ENCODE measurements around the gene LPIN1. TPM values are rescaled to one million over a fixed set of nuclear protein-coding genes. Genes with fewer than 3 reads are reported as not detected.
A peak's percentile ranks its signal among the peaks of the same experiment; 100 is the strongest.

LPIN1 gene
- total and polyA plus RNA-seq, 2 of the 8 experiments (the other 6 are each of a cell fraction or from before 2014, with no cell fraction given): 4.3 to 9.8 TPM

DNA sequence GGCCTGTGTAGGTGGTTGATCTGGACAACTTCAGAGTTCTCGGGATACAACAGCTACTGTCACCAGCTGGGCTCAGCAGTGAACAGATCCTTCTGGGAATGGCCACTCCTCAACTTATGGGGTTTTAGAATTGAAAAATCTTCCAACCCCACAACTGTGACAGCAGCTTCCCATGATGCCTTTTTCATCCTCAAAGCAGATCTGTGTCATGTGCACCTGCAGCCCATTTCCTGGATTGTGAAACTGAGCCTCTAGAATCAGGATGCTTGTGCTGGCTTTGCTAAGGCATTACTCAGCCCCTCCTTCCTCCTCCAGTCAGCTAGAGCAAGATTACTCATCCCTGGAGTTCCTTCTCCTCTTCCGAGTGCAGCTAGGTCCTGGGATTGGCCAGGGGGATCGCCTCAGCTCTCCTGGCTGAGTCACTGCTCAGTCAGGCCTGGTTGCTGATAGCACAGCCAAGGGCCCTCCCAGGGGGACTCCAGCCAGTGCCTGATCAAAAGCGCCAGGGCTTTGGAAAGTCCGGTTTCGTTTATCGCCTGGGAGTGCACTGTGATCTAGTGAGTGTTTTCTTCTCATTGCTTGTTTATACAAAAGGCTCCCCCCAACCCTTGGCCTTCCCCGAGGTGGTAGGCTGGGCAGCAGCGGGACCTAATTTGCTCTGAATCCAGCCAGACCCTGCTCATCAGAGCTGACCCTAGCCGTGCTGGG lies 2.4 kb upstream of the LPIN1 start:
- Histone ChIP-seq H4K8ac (ENCODE audit: extremely low read depth, insufficient read depth, low read length) (no peak overlapping the region), H4K5ac (ENCODE audit: insufficient read length, low read depth, low read length) (no peak overlapping the region), H3K27ac (ENCODE audit: low read depth, low read length) (no peak overlapping the region), H2AFZ (ENCODE audit: low read length) (no peak overlapping the region), H3K18ac (ENCODE audit: extremely low read depth, low read length) (peak overlapping the region; percentile 24), H3K14ac (ENCODE audit: insufficient read length) (no peak overlapping the region), H3K79me2 (ENCODE audit: control insufficient read depth in 1 of 2, insufficient read depth in 2 of 2, low read length in 2 of 2) (peaks cover 0 to 8% of the 10 kb centered on the region in 2 experiments; a peak in 1 of 4 replicates), H4K20me1 (replicated peaks in 1 of 2; ENCODE audit: control insufficient read depth in 1 of 2, insufficient read depth in 2 of 2, low read length in 2 of 2) (no peaks in the 10 kb centered on the region), H4K91ac (replicated peaks; ENCODE audit: insufficient read length, low read length) (no peak overlapping the region), H2AK5ac (ENCODE audit: low read depth, low read length) (no peak overlapping the region), H2BK5ac (ENCODE audit: low read depth, low read length) (peak overlapping the region; percentile 90; the same call in 1 of the 2 replicates), H3K27me3 (replicated peaks in 1 of 4; ENCODE audit: control insufficient read depth in 3 of 4, extremely low read depth in 1 of 4, insufficient read depth in 3 of 4, low read length in 3 of 4) (peaks cover 0 to 5% (median 0%) of the 10 kb centered on the region in 4 experiments; a peak in 2 of 7 replicates), H3K4ac (replicated peaks; ENCODE audit: insufficient read length, low read depth, low read length) (no peak overlapping the region), H3K4me3 (ENCODE audit: extremely low read depth in 1 of 4, insufficient read depth in 2 of 4, low read depth in 3 of 4, low read length in 4 of 4) (no peak overlapping the region), H3K79me1 (ENCODE audit: low read depth, low read length) (no peaks in the 10 kb centered on the region; the same call in 1 of the 2 replicates), H3K23ac (ENCODE audit: insufficient read length) (no peak overlapping the region), H2BK15ac (ENCODE audit: low read length) (no peak overlapping the region), H3K36me3 (ENCODE audit: control insufficient read depth in 2 of 4, insufficient read depth in 4 of 4, low read length in 3 of 4) (no peaks in the 10 kb centered on the region), H2BK120ac (replicated peaks; ENCODE audit: low read depth, low read length) (no peak overlapping the region), H3K56ac (replicated peaks; ENCODE audit: insufficient read length, low read depth, low read length) (no peak overlapping the region), H3K4me2 (ENCODE audit: insufficient read depth in 1 of 2, low read depth in 2 of 2, low read length in 2 of 2) (peak overlapping the region in 1 of 2 experiments; percentile 31; a peak in 2 of 4 replicates), H3K9ac (replicated peaks in 1 of 4; ENCODE audit: extremely low read depth in 1 of 4, low read depth in 3 of 4, low read length in 3 of 4) (no peak overlapping the region), H3K9me3 (ENCODE audit: insufficient read depth in 2 of 2, low read depth in 1 of 2, low read length in 1 of 2) (no peaks in the 10 kb centered on the region), H3K4me1 (replicated peaks in 1 of 4; ENCODE audit: control insufficient read depth in 3 of 4, insufficient read depth in 4 of 4, low read length in 3 of 4) (peaks cover 6 to 33% (median 22%) of the 10 kb centered on the region in 4 experiments), H2BK20ac (ENCODE audit: low read length) (peak overlapping the region; percentile 95; the same call in 1 of the 2 replicates), H2BK12ac (ENCODE audit: low read depth, low read length) (peak overlapping the region; percentile 41; the same call in 1 of the 2 replicates), H3K23me2 (ENCODE audit: low read depth, low read length) (peaks cover 4% of the 10 kb centered on the region)
- DNase-seq (ENCODE audit: low read depth in 1 of 2, low spot score in 2 of 2) (peak; percentile 64 to 81), FAIRE-seq (no peak)
- WGBS, 2 experiments (ENCODE audit: extremely low coverage in 1 of 2, insufficient coverage in 1 of 2, insufficient read length in 1 of 2, insufficient replicate concordance in 2 of 2, low coverage in 1 of 2, low lambda C conversion rate in 2 of 2, missing lambda C conversion rate in 1 of 2): 65% methylated on average over 10 of the region's 10 CpGs; no CpG with 5 or more reads in 1 of the 2 experiments
- ChIA-PET CTCF (ENCODE audit: partially characterized antibody) (interaction anchor here (0.6 to 10.4 kb wide), 33 partner anchors 9 to 1757 kb away, joined by 3 to 217 read pairs (median 5); partner anchors contain the start of gene NTSR2), POLR2A (ENCODE audit: partially characterized antibody) (interaction anchor here (1.4 to 2.6 kb wide), 3 partner anchors 8 to 973 kb away, joined by 5 to 6 read pairs (median 6); partner anchors contain the start of gene TRIB2)
- TF ChIP-seq TAF1 (IDR thresholded peaks at IDR 0.05; ENCODE audit: low read depth, low read length): 0 out of 2 replicates have a peak, but pooled peaks have one; percentile 18
- TF ChIP-seq RXRA (IDR thresholded peaks at IDR 0.05; ENCODE audit: insufficient read depth, low read depth, low read length): no peak
- TF ChIP-seq EP300 (IDR thresholded peaks at IDR 0.05; ENCODE audit: borderline replicate concordance in 1 of 2, low read depth in 2 of 2, low read length in 2 of 2): 0 out of 3 replicates have a peak, but pooled peaks of 1 of the 2 experiments have one; percentile 6
- no peak for TF ChIP-seq SRF (IDR thresholded peaks at IDR 0.05; ENCODE audit: low read depth, low read length)
- no peak for TF ChIP-seq YY1 (IDR thresholded peaks at IDR 0.05; ENCODE audit: low read depth, low read length)
- TF ChIP-seq POU5F1 (IDR thresholded peaks at IDR 0.05; ENCODE audit: low read depth, low read length): 0 out of 2 replicates have a peak, but pooled peaks have one; percentile 12
- peak; percentile 87 for TF ChIP-seq BACH1 (IDR thresholded peaks at IDR 0.05; ENCODE audit: low read length)
- TF ChIP-seq TBP (IDR thresholded peaks at IDR 0.05; ENCODE audit: low read depth, low read length): no peak
- 0 out of 2 replicates have a peak, but pooled peaks have one; percentile 47 for TF ChIP-seq SP1 (IDR thresholded peaks at IDR 0.05; ENCODE audit: low read depth, low read length)
- TF ChIP-seq JUND (IDR thresholded peaks at IDR 0.05; ENCODE audit: low read length): peak; percentile 92
- TF ChIP-seq SAP30 (IDR thresholded peaks at IDR 0.05; ENCODE audit: insufficient read depth, insufficient replicate concordance, low read length): no peak
- TF ChIP-seq TCF12 (IDR thresholded peaks at IDR 0.05; ENCODE audit: low read depth, low read length): no peak

Data from H1 (cell line).